Kidney (tissue), 14 donors: ENCODE measurements around the gene GALK2. TPM values are rescaled to one million over a fixed set of nuclear protein-coding genes. Genes with fewer than 3 reads are reported as not detected.

Experiments
- DNase-seq, 5 donors: peaks; one replicate each; pipeline ENCODE4 v3.0.0-alpha.2; 2013 to 2020
- FAIRE-seq: peaks from 2 replicates; lab custom pipeline; 2012; peaks lifted over from hg19 to GRCh38; lab: Jason Lieb, UNC
- H3K27ac ChIP-seq, 2 donors: one replicate each; pipeline ENCODE4 v1.7.0; 2013; ENCODE audit warnings: low read depth in 2 of 2, low read length in 2 of 2, inconsistent platforms in 1 of 2
- H3K27me3 ChIP-seq: one replicate; pipeline ENCODE4 v1.7.1; 2013; ENCODE audit warnings: low read length, inconsistent platforms; ENCODE audit not compliant: control insufficient read depth, insufficient read depth
- H3K36me3 ChIP-seq, 3 donors: one replicate each; pipeline versions ENCODE4 v1.7.0 to v1.7.1; 2013; ENCODE audit warnings: low read length in 3 of 3, control low read depth in 1 of 3, inconsistent platforms in 1 of 3; ENCODE audit not compliant: insufficient read depth in 3 of 3, control insufficient read depth in 2 of 3
- H3K4me1 ChIP-seq, 3 donors: one replicate each; pipeline versions ENCODE4 v1.7.0 to v1.7.1; 2013; ENCODE audit warnings: low read length in 3 of 3, inconsistent platforms in 1 of 3, low read depth in 1 of 3; ENCODE audit not compliant: control insufficient read depth in 2 of 3, insufficient read depth in 2 of 3
- H3K4me3 ChIP-seq, 3 donors: one replicate each; pipeline versions ENCODE4 v1.7.0 to v1.8.1; 2013; ENCODE audit warnings: low read length in 3 of 3, control low read depth in 1 of 3, inconsistent platforms in 1 of 3
- H3K9ac ChIP-seq, 3 donors: one replicate each; pipeline versions ENCODE4 v1.7.0 to v1.7.1; 2013; ENCODE audit warnings: low read length in 3 of 3, control low read depth in 1 of 3, inconsistent platforms in 1 of 3
- H3K9me3 ChIP-seq, 3 donors: one replicate each; pipeline versions ENCODE4 v1.7.0 to v1.7.1; 2013; ENCODE audit warnings: low read length in 3 of 3, control low read depth in 1 of 3, inconsistent platforms in 1 of 3; ENCODE audit not compliant: control insufficient read depth in 2 of 3, insufficient read depth in 1 of 3
- intact Hi-C: fragments of 100-400 bp; cut with DNase I; formaldehyde crosslinking; loops from one replicate; pipeline ENCODE4 v1.11.1; 2022
- polyA plus RNA-seq: library from polyadenylated mRNA; stranded (reverse); fragments of 350-450 nt; fragmentation: Illumina TruSeq; extraction: RNeasy Lipid Tissue Mini Kit (QIAGEN cat#74804); gene quantifications from one replicate; pipeline ENCODE4 v1.2.3, GENCODE V29; 2014; ENCODE audit warnings: low read depth, low replicate concordance; ENCODE audit not compliant: insufficient read depth
- total RNA-seq: library from RNA; stranded (reverse); fragmentation: NEBNext Ultra II Directional; extraction: Animal tissue kit (Norgen Biotek cat#: 25700); gene quantifications from one replicate; pipeline ENCODE4 v1.2.1, GENCODE V29; 2021
- TF ChIP-seq, protein P1 (sequence below): IDR thresholded peaks from 3 replicates; pipeline ENCODE4 v1.5.1; 2012; ENCODE audit warnings: mild to moderate bottlenecking, moderate library complexity, borderline replicate concordance; ENCODE audit not compliant: insufficient read depth; ENCODE audit errors: extremely low read depth
- donor health status: control.
- donor health status: control.
- donor health status: control.
- donor health status: control.
- donor health status: control.
- donor health status: DM: yes; HTN: yes; CAD: no.
- donor health status: Normal renal cell carcinoma (clear cell type).

GALK2 gene
- total and polyA plus RNA-seq, 2 donors from 2014 or later, result 36.4 to 40.6 TPM

DNA sequence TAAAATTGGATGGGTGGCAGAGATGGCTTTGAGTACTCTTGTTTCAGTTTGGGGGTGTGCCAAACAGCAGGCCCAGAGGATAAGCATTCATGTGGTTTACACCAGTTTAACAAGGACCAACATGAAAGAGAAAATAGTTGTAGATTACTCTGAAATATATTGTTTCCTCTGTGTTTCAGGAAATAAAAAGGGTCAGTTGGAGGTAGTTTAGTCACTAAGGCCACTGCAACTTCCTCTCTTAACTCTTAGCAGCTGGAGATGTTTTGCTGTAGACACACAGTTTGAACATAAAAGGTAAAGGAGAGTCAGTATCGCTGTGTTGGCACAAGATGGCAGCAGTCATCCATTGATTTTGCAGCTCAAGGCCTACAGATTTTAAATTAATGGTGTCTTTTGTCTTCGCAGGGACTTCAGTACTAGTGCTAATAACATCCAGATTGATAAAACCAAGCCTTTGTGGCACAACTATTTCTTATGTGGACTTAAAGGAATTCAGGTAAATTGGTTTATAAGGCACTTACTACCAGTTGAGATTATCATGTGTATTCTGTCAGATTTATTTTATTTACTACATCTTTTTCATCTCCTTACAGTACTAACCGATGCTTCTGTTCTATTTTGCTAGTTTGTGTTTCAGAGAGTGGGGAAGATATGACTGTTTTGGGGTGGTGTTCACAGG is 65.5 kb downstream of the GALK2 start:
- peaks cover 0 to 4% (median 3%) of the 10 kb centered on the region in 3 donors for H3K36me3 ChIP-seq
- H3K9ac ChIP-seq, result no peak overlapping the region
- FAIRE-seq (peak; percentile 87), DNase-seq (peak in 4 of 5 donors; percentile 71 to 93 (median 88))
- no peak overlapping the region for H3K4me3 ChIP-seq
- no peaks in the 10 kb centered on the region for H3K9me3 ChIP-seq
- intact Hi-C loops, result loop anchor here (10.0 kb wide), 1 partner anchor 189 kb away; the partner anchor contains the start of gene FGF7
- TF ChIP-seq, protein P1, sequence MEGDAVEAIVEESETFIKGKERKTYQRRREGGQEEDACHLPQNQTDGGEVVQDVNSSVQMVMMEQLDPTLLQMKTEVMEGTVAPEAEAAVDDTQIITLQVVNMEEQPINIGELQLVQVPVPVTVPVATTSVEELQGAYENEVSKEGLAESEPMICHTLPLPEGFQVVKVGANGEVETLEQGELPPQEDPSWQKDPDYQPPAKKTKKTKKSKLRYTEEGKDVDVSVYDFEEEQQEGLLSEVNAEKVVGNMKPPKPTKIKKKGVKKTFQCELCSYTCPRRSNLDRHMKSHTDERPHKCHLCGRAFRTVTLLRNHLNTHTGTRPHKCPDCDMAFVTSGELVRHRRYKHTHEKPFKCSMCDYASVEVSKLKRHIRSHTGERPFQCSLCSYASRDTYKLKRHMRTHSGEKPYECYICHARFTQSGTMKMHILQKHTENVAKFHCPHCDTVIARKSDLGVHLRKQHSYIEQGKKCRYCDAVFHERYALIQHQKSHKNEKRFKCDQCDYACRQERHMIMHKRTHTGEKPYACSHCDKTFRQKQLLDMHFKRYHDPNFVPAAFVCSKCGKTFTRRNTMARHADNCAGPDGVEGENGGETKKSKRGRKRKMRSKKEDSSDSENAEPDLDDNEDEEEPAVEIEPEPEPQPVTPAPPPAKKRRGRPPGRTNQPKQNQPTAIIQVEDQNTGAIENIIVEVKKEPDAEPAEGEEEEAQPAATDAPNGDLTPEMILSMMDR, result peak; percentile 76
- no peaks in the 10 kb centered on the region for H3K27me3 ChIP-seq
- peaks cover 0 to 20% (median 2%) of the 10 kb centered on the region in 3 donors for H3K4me1 ChIP-seq
- H3K27ac ChIP-seq, result no peak overlapping the region

DNA sequence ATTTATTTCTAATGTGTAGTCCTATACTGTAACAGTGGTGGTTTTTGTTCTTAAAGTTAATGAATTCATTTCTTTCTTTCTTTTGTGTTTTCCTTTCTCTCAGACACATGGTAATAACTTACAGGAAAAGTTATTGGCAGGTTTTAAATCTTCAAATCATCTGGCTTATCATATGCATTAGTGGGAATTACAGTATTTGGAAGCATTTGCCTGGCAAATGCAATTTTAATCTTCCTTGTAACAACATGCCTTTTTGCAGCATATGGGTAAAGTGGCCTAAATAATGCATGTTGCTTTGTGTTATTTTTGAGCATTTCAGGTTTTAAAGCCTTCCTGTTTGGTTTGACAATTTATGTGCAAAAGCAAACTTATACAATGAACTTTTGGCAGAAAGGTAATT is 66.8 kb downstream of the GALK2 start:
- Histone ChIP-seq H3K9ac (no peak overlapping the region), H3K36me3 (peaks cover 0 to 4% (median 3%) of the 10 kb centered on the region in 3 donors), H3K27ac (no peak overlapping the region), H3K4me3 (no peak overlapping the region), H3K4me1 (peaks cover 0 to 17% (median 2%) of the 10 kb centered on the region in 3 donors), H3K27me3 (no peaks in the 10 kb centered on the region), H3K9me3 (no peaks in the 10 kb centered on the region)
- FAIRE-seq (no peak), DNase-seq (no peak)
- intact Hi-C loops, result loop anchor here (10.0 kb wide), 1 partner anchor 188 kb away; the partner anchor contains the start of gene FGF7
- TF ChIP-seq, protein P1, result no peak

DNA sequence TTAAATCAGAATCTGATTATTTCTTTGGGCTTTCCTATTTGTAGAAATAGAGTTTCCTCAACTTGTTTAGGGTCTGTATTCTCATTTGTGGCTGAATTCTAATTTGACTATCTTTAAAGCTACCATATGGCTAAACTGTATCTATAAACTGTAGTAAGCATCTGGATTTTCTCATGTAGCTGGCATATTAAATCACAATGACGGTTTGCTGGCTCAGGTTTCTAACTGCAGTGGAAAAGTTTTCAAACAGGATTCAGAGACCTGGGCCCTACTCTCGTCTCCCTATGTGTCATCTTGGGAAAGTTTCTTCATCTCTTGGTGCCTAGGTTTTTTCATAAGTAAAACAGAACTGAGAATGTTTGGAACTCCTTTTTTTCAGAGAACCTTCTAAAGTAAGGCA is 68.3 kb downstream of the GALK2 start:
- no peaks in the 10 kb centered on the region for H3K27me3 ChIP-seq
- peak in 3 of 5 donors; percentile 70 to 93 (median 92) for DNase-seq
- H3K36me3 ChIP-seq, result peaks cover 0 to 6% (median 4%) of the 10 kb centered on the region in 3 donors
- H3K9me3 ChIP-seq, result no peaks in the 10 kb centered on the region
- TF ChIP-seq, protein P1, result no peak
- intact Hi-C loops, result loop anchor here (10.0 kb wide), 1 partner anchor 186 kb away; the partner anchor contains the start of gene FGF7
- no peak overlapping the region for H3K9ac ChIP-seq
- peaks cover 0 to 10% (median 2%) of the 10 kb centered on the region in 3 donors for H3K4me1 ChIP-seq
- FAIRE-seq, result no peak
- no peak overlapping the region for H3K27ac ChIP-seq
- no peak overlapping the region for H3K4me3 ChIP-seq
